K562 (cell line): ENCODE measurements around the gene TMEM234. TPM values are rescaled to one million over a fixed set of nuclear protein-coding genes. Genes with fewer than 3 reads are reported as not detected.

ENCODE experiments used
- ARID3B ChIP-seq: fragments of 250-450 bp; sonication (Bioruptor Pico); IDR thresholded peaks from 2 replicates; pipeline ENCODE4 v1.4.0; 2020; ENCODE audit warnings: borderline replicate concordance
- CSDE1 ChIP-seq, 2 experiments: fragments of 450-650 bp; IDR thresholded peaks; 2 replicates each; pipeline ENCODE4 v1.6.1; 2016; ENCODE audit warnings: mild to moderate bottlenecking in 1 of 2
- DACH1 ChIP-seq: fragments of 450-650 bp; IDR thresholded peaks from 2 replicates; pipeline ENCODE4 v1.6.1; 2018; ENCODE audit not compliant: partially characterized antibody
- E2F8 ChIP-seq: fragments of 450-650 bp; IDR thresholded peaks from 2 replicates; pipeline ENCODE4 v1.7.1; 2018; ENCODE audit warnings: mild to moderate bottlenecking, low read depth; ENCODE audit not compliant: partially characterized antibody
- HBP1 ChIP-seq: fragments of 450-650 bp; formaldehyde crosslinking; IDR thresholded peaks from 2 replicates; pipeline ENCODE4 v1.4.0; 2022; ENCODE audit warnings: missing genetic modification characterization
- KDM1A ChIP-seq, 2 experiments: fragments of 450-650 bp; IDR thresholded peaks; 2 replicates each; pipeline ENCODE4 v1.6.1; 2016; ENCODE audit warnings: mild to moderate bottlenecking in 2 of 2
- KLF10 ChIP-seq: fragments of 250-450 bp; sonication (Bioruptor Pico); IDR thresholded peaks from 2 replicates; pipeline ENCODE4 v1.6.1; 2021; ENCODE audit warnings: matching md5 sums
- MTA1 ChIP-seq: fragments of 450-650 bp; IDR thresholded peaks from 2 replicates; pipeline ENCODE4 v1.6.1; 2017; ENCODE audit warnings: borderline replicate concordance
- NONO ChIP-seq, 2 experiments: fragments of 200-400 bp in 1 of 2; fragments of 450-650 bp in 1 of 2; formaldehyde crosslinking in 1 of 2; IDR thresholded peaks; 2 replicates each; pipeline ENCODE4 v1.6.1; 2017; ENCODE audit warnings: low read depth in 2 of 2, mild to moderate bottlenecking in 2 of 2, moderate library complexity in 2 of 2, low read length in 1 of 2
- NR2F6 ChIP-seq: fragments of 450-650 bp; formaldehyde crosslinking; IDR thresholded peaks from 2 replicates; pipeline ENCODE4 v1.4.0; 2020; ENCODE audit warnings: mild to moderate bottlenecking
- TAF7 ChIP-seq: fragments of 450-650 bp; IDR thresholded peaks from 2 replicates; pipeline ENCODE4 v1.6.1; 2016; ENCODE audit warnings: missing genetic modification characterization, missing compliant biosample characterization
- TFE3 ChIP-seq: fragments of 450-650 bp; formaldehyde crosslinking; IDR thresholded peaks from 2 replicates; pipeline ENCODE4 v1.4.0; 2020; ENCODE audit warnings: mild to moderate bottlenecking, mixed read lengths
- TOE1 ChIP-seq, 2 experiments: fragments of 450-650 bp in 1 of 2; sonication (generic) in 1 of 2; formaldehyde crosslinking in 1 of 2; IDR thresholded peaks; 2 replicates each; pipeline versions ENCODE4 v1.7.1 to v1.8.0; 2016 to 2022; ENCODE audit warnings: borderline replicate concordance in 2 of 2, mild to moderate bottlenecking in 2 of 2, antibody characterized with exemption in 1 of 2, inconsistent platforms in 1 of 2, low read depth in 1 of 2, missing genetic modification reagents in 1 of 2, moderate library complexity in 1 of 2
- ZNF436 ChIP-seq: fragments of 250-450, 450-650 bp; sonication (Bioruptor Pico); formaldehyde crosslinking; IDR thresholded peaks from 2 replicates; pipeline ENCODE4 v1.7.0; 2020; ENCODE audit warnings: mild to moderate bottlenecking
- polyA plus RNA-seq, 8 experiments: library from polyadenylated mRNA; depleted of rRNA in 4 of 8; stranded (reverse) in 5 of 8; unstranded in 3 of 8; fragments of >200 nt; fragmentation: Nextera tagmentation in 2 of 8; fragmentation: Illumina TruSeq in 1 of 8; extraction: Ambion mirVana in 2 of 8; extraction: Trizol in 1 of 8; gene quantifications; 2 replicates each; pipeline versions ENCODE4 v1.2.1 to v1.2.3, GENCODE V29; 2011 to 2014; ENCODE audit warnings: inconsistent platforms in 1 of 8, missing spikeins in 1 of 8
- total RNA-seq, 7 experiments: library from RNA; depleted of rRNA in 6 of 7; stranded (reverse); fragments of >200 nt in 6 of 7; fragmentation: Illumina TruSeq in 2 of 7; extraction: Trizol in 2 of 7; gene quantifications; 2 replicates each; pipeline versions ENCODE4 v1.2.1 to v1.2.3, GENCODE V29; 2011 to 2021; ENCODE audit warnings: low replicate concordance in 1 of 7

TMEM234 gene
- total and polyA plus RNA-seq, 9 of the 15 experiments (the other 6 are each of a cell fraction or from before 2014, with no cell fraction given), result 5.0 to 12.9 (median 7.6) TPM

GRCh38 chr1:32242341-32242851 is 20.2 kb upstream of the TMEM234 start (continued):
- TF ChIP-seq MTA1 (peak; percentile 52; the same call in 1 of the 2 replicates), ARID3B (CRISPR knock-in tag) (no peak), E2F8 (no peak), KDM1A (IDR thresholded peaks at IDR 0.05) (no peak), KLF10 (CRISPR knock-in tag) (no peak), NONO (IDR thresholded peaks at IDR 0.05; ENCODE audit: low read depth in 2 of 2, low read length in 1 of 2) (no peak), NR2F6 (CRISPR knock-in tag) (no peak), DACH1 (no peak), HBP1 (CRISPR knock-in tag) (0 out of 2 replicates have a peak, but pooled peaks have one; percentile 44), TFE3 (no peak), CSDE1 (IDR thresholded peaks at IDR 0.05) (no peak), TAF7 (no peak), ZNF436 (CRISPR knock-in tag) (no peak), TOE1 (IDR thresholded peaks at IDR 0.05; ENCODE audit: borderline replicate concordance) (no peak), TOE1 (CRISPR knock-in tag; IDR thresholded peaks at IDR 0.05; ENCODE audit: borderline replicate concordance, low read depth) (no peak)
